HPDE6-E6E7 (cell line): Measurements from ENCODE around the gene ARF3.

Experiments used
- DNase-seq: peaks from one replicate; pipeline ENCODE4 v3.0.0; 2011; ENCODE audit warnings: missing footprints; ENCODE audit errors: extremely low spot score

ARF3 gene

GRCh38 chr12:48981757-48982157 lies 24.5 kb upstream of the ARF3 start:
- DNase-seq = no peak

GRCh38 chr12:48980953-48981756 lies 23.9 kb upstream of the ARF3 start:
- no peak for DNase-seq

GRCh38 chr12:48980389-48980952 lies 23.2 kb upstream of the ARF3 start:
- no peak for DNase-seq

- no peak for DNase-seq
Measured at GRCh38 chr12:48979602-48980388, 22.5 kb upstream of the ARF3 start.

- DNase-seq = no peak
Measured at GRCh38 chr12:48978741-48979601, 21.7 kb upstream of the ARF3 start.

GRCh38 chr12:48978291-48978740 lies 21.0 kb upstream of the ARF3 start, which contains the start of gene WNT1:
WNT1 (plus strand) TSS chr12:48978322; CDS start chr12:48978651, 329 bp downstream.
- no peak for DNase-seq

GRCh38 chr12:48977290-48978281 lies 20.3 kb upstream of the ARF3 start:
- no peak for DNase-seq

GRCh38 chr12:48973941-48974673 lies 16.8 kb upstream of the ARF3 start:
- no peak for DNase-seq

- no peak for DNase-seq
Measured at GRCh38 chr12:48973531-48973930, 16.2 kb upstream of the ARF3 start.

GRCh38 chr12:48972952-48973483 lies 15.7 kb upstream of the ARF3 start:
- no peak for DNase-seq

GRCh38 chr12:48972213-48972951 lies 15.1 kb upstream of the ARF3 start:
- no peak for DNase-seq

GRCh38 chr12:48970702-48971334 lies 13.5 kb upstream of the ARF3 start:
- no peak for DNase-seq

- DNase-seq = no peak
Measured at GRCh38 chr12:48969833-48970701, 12.8 kb upstream of the ARF3 start.

GRCh38 chr12:48969160-48969771 lies 12.0 kb upstream of the ARF3 start:
- no peak for DNase-seq

GRCh38 chr12:48968467-48968866 lies 11.2 kb upstream of the ARF3 start:
- no peak for DNase-seq

- DNase-seq = no peak
Measured at GRCh38 chr12:48967991-48968390, 10.7 kb upstream of the ARF3 start.
